IMR-90 (cell line): ENCODE measurements around the gene KRT80. TPM values are rescaled to one million over a fixed set of nuclear protein-coding genes. Genes with fewer than 3 reads are reported as not detected.

ENCODE experiments used
- ATAC-seq: fragments of 200-7000 bp; cut with Tn5 transposase; 2 replicates; pipeline ENCODE4 v1.9.1; 2020; ENCODE audit warnings: low read depth, mild to moderate bottlenecking, moderate library complexity
- BruUV-seq: library from RNA; stranded (reverse); fragments of 400-500 nt; replicated peaks from 2 replicates; lab custom pipeline; 2021; lab: Mats Ljungman, UMichigan
- CTCF ChIA-PET: fragments of 300-600 bp; formaldehyde crosslinking; extraction: SDS; loops from one replicate; lab custom pipeline; 2021; ENCODE audit warnings: antibody characterized with exemption; lab: Yijun Ruan, JAX
- POLR2A ChIA-PET: fragments of 300-600 bp; sonication (Branson Sonifier 250); formaldehyde crosslinking; loops from one replicate; lab custom pipeline; 2022; ENCODE audit warnings: antibody characterized with exemption; ENCODE audit not compliant: unreplicated experiment; lab: Charles Lee
- DNase-seq: peaks from one replicate; pipeline ENCODE4 v3.0.0; 2013
- H2AFZ ChIP-seq: replicated peaks from 2 replicates; pipeline ENCODE3; 2013; ENCODE audit warnings: low read length, mild to moderate bottlenecking; ENCODE audit not compliant: poor library complexity
- H2AK5ac ChIP-seq: 2 replicates; pipeline ENCODE4 v1.6.1; 2013; ENCODE audit warnings: low read depth, low read length, inconsistent platforms
- H2AK9ac ChIP-seq: replicated peaks from 2 replicates; pipeline ENCODE3; 2013; ENCODE audit warnings: mild to moderate bottlenecking, low read depth, low read length, moderate library complexity; ENCODE audit not compliant: poor library complexity
- H2BK120ac ChIP-seq: 2 replicates; pipeline ENCODE4 v1.6.1; 2013; ENCODE audit warnings: low read depth, low read length, inconsistent platforms
- H2BK15ac ChIP-seq: 3 replicates; pipeline ENCODE4 v1.6.1; 2013; ENCODE audit warnings: low read depth, low read length, inconsistent platforms
- H2BK20ac ChIP-seq: 2 replicates; pipeline ENCODE4 v1.6.1; 2013; ENCODE audit warnings: low read depth, mild to moderate bottlenecking, inconsistent platforms, low read length, moderate library complexity
- H2BK5ac ChIP-seq: 2 replicates; pipeline ENCODE4 v1.6.1; 2013; ENCODE audit warnings: mild to moderate bottlenecking, low read depth, low read length, inconsistent platforms; ENCODE audit not compliant: poor library complexity, severe bottlenecking
- H3K14ac ChIP-seq: replicated peaks from 2 replicates; pipeline ENCODE4 v1.6.1; 2013; ENCODE audit warnings: low read depth, low read length, inconsistent platforms
- H3K18ac ChIP-seq: 2 replicates; pipeline ENCODE4 v1.6.1; 2013; ENCODE audit warnings: low read depth, low read length, control low read depth
- H3K23ac ChIP-seq: 2 replicates; pipeline ENCODE4 v1.6.1; 2013; ENCODE audit warnings: low read depth, low read length, inconsistent platforms
- H3K27ac ChIP-seq: 2 replicates; pipeline ENCODE4 v1.5.1; 2013; ENCODE audit warnings: mild to moderate bottlenecking, control low read depth, low read length; ENCODE audit not compliant: insufficient read depth
- H3K27me3 ChIP-seq: 2 replicates; pipeline ENCODE4 v1.6.1; 2013; ENCODE audit warnings: low read length; ENCODE audit not compliant: control insufficient read depth, insufficient read depth
- H3K36me3 ChIP-seq: 2 replicates; pipeline ENCODE4 v1.6.1; 2013; ENCODE audit warnings: low read length, mixed read lengths; ENCODE audit not compliant: control insufficient read depth, insufficient read depth
- H3K4ac ChIP-seq: 2 replicates; pipeline ENCODE4 v1.6.1; 2013; ENCODE audit warnings: low read depth, low read length, inconsistent platforms
- H3K4me1 ChIP-seq: 2 replicates; pipeline ENCODE4 v1.6.1; 2013; ENCODE audit warnings: low read length, mixed read lengths; ENCODE audit not compliant: control insufficient read depth, insufficient read depth
- H3K4me2 ChIP-seq: 2 replicates; pipeline ENCODE4 v1.6.1; 2013; ENCODE audit warnings: low read depth, mild to moderate bottlenecking, control low read depth, low read length, moderate library complexity
- H3K4me3 ChIP-seq: 2 replicates; pipeline ENCODE4 v1.5.1; 2013; ENCODE audit warnings: low read depth, mild to moderate bottlenecking, control low read depth, low read length, moderate library complexity; ENCODE audit not compliant: insufficient read depth
- H3K56ac ChIP-seq: 2 replicates; pipeline ENCODE4 v1.6.1; 2013; ENCODE audit warnings: low read length, inconsistent platforms; ENCODE audit not compliant: insufficient read depth; ENCODE audit errors: extremely low read depth
- H3K79me1 ChIP-seq, 2 experiments: 2 replicates each; pipeline ENCODE4 v1.6.1; 2013; ENCODE audit warnings: low read length in 2 of 2, inconsistent platforms in 1 of 2, low read depth in 1 of 2
- H3K9ac ChIP-seq: 2 replicates; pipeline ENCODE4 v1.6.1; 2013; ENCODE audit warnings: low read depth, low read length, control low read depth
- H3K9me1 ChIP-seq: 2 replicates; pipeline ENCODE4 v1.6.1; 2013; ENCODE audit warnings: low read length, inconsistent platforms; ENCODE audit not compliant: insufficient read depth
- H3K9me3 ChIP-seq: 2 replicates; pipeline ENCODE4 v1.6.1; 2013; ENCODE audit warnings: low read length; ENCODE audit not compliant: control insufficient read depth, insufficient read depth
- H4K20me1 ChIP-seq: 2 replicates; pipeline ENCODE4 v1.6.1; 2013; ENCODE audit warnings: low read length, inconsistent platforms; ENCODE audit not compliant: insufficient read depth
- H4K5ac ChIP-seq: 2 replicates; pipeline ENCODE4 v1.6.1; 2013; ENCODE audit warnings: mild to moderate bottlenecking, low read depth, low read length, control low read depth
- H4K8ac ChIP-seq, 2 experiments: 2 replicates each; pipeline ENCODE4 v1.6.1; 2013; ENCODE audit warnings: low read depth in 2 of 2, low read length in 2 of 2, control low read depth in 1 of 2, inconsistent platforms in 1 of 2
- H4K91ac ChIP-seq: 2 replicates; pipeline ENCODE4 v1.6.1; 2013; ENCODE audit warnings: low read depth, low read length, inconsistent platforms; ENCODE audit not compliant: insufficient read depth
- CEBPB ChIP-seq: IDR thresholded peaks from 2 replicates; pipeline ENCODE4 v1.6.1; 2012; ENCODE audit warnings: low read depth, low read length, improper control_type of control experiment
- MAZ ChIP-seq: IDR thresholded peaks from 2 replicates; pipeline ENCODE4 v1.6.1; 2012; ENCODE audit warnings: low read depth, mild to moderate bottlenecking, low read length, improper control_type of control experiment, moderate library complexity, borderline replicate concordance
- NFE2L2 ChIP-seq: fragments of 150-350 bp; IDR thresholded peaks from 2 replicates; pipeline ENCODE4 v1.6.1; 2016; ENCODE audit warnings: low read depth, mild to moderate bottlenecking, low read length
- WGBS, 2 experiments: methylation state at CpG; one replicate each; pipeline versions ENCODE4 v1.1.5 to v1.1.7; 2013; ENCODE audit warnings: missing lambda C conversion rate in 2 of 2; ENCODE audit not compliant: insufficient read length in 1 of 2; ENCODE audit errors: extremely low coverage in 2 of 2; 5-methylcytosine and 5-hydroxymethylcytosine counted together
- dilution Hi-C: fragments of 300-500 bp; cut with HindIII; formaldehyde crosslinking; loops from one replicate; pipeline ENCODE4 v1.14.3; 2018; ENCODE audit warnings: low sequenced_read_pairs; ENCODE audit not compliant: unreplicated experiment
- in situ Hi-C: fragments of 300-500 bp; cut with MboI; formaldehyde crosslinking; loops from 3 replicates; pipeline ENCODE4 v1.14.3; 2019; ENCODE audit warnings: low sequenced_read_pairs, inconsistent platforms, mixed read lengths
- intact Hi-C: fragments of 100-400 bp; cut with micrococcal nuclease; formaldehyde crosslinking; loops from 2 replicates; pipeline ENCODE4 v1.10.0; 2022
- polyA plus RNA-seq, 3 experiments: library from polyadenylated mRNA; depleted of rRNA; stranded (reverse); fragments of >200 nt; gene quantifications; 2 replicates each; pipeline ENCODE4 v1.2.3, GENCODE V29; 2012; ENCODE audit warnings: low replicate concordance in 1 of 3
- total RNA-seq: library from RNA; depleted of rRNA; stranded (reverse); fragments of >200 nt; gene quantifications from 2 replicates; pipeline ENCODE4 v1.2.3, GENCODE V29; 2012

The KRT80 gene
- total and polyA plus RNA-seq, 2 of the 4 experiments (the other 2 are of a cell fraction): 0.54 to 3.4 TPM

GRCh38 chr12:52226446-52226845 lies 34.6 kb upstream of the KRT80 start:
- H3K23ac ChIP-seq: no peak overlapping the region
- no peak overlapping the region for H4K5ac ChIP-seq
- H2BK15ac ChIP-seq: no peak overlapping the region
- H2BK20ac ChIP-seq: peak overlapping the region; percentile 49; the same call in 1 of the 2 replicates
- no peak for ATAC-seq
- H3K27me3 ChIP-seq: no peaks in the 10 kb centered on the region
- no TSS peak for BruUV-seq
- no peaks in the 10 kb centered on the region for H3K36me3 ChIP-seq
- no peak for TF ChIP-seq NFE2L2
- peak; percentile 47; the same call in 1 of the 2 replicates for TF ChIP-seq CEBPB
- no peak for TF ChIP-seq MAZ
- no peak overlapping the region for H3K4me2 ChIP-seq
- H2AK9ac ChIP-seq: no peak overlapping the region
- no peak overlapping the region for H3K18ac ChIP-seq
- peaks cover 24% of the 10 kb centered on the region for H3K4me1 ChIP-seq
- in situ Hi-C loops (no loop called here), intact Hi-C loops (no loop called here), dilution Hi-C loops (no loop called here)
- no peak overlapping the region for H3K14ac ChIP-seq
- no peak overlapping the region for H2AK5ac ChIP-seq
- no peak overlapping the region for H4K8ac ChIP-seq
- no peak overlapping the region for H3K27ac ChIP-seq
- no peaks in the 10 kb centered on the region for H4K20me1 ChIP-seq
- no peak overlapping the region for H3K4ac ChIP-seq
- H2AFZ ChIP-seq: no peak overlapping the region
- POLR2A ChIA-PET: no interaction called here
- peaks cover 2% of the 10 kb centered on the region for H3K9me3 ChIP-seq
- no peak overlapping the region for H3K9ac ChIP-seq
- peaks cover 0 to 10% of the 10 kb centered on the region in 2 experiments; a peak in 2 of 4 replicates for H3K79me1 ChIP-seq
- no peak overlapping the region for H4K91ac ChIP-seq
- H3K56ac ChIP-seq: no peak overlapping the region
- no peak overlapping the region for H2BK5ac ChIP-seq
- H3K4me3 ChIP-seq: no peak overlapping the region
- WGBS, 2 experiments: 75% methylated on average over 2 of the region's 4 CpGs; no CpG with 5 or more reads in 1 of the 2 experiments
- peaks cover 33% of the 10 kb centered on the region for H3K9me1 ChIP-seq
- CTCF ChIA-PET: no interaction called here
- H2BK120ac ChIP-seq: peak overlapping the region; percentile 52; the same call in 1 of the 2 replicates
- no peak for DNase-seq
